Caco-2 (cell line): Measurements from ENCODE around the gene TSHZ1. TPM values are rescaled to one million over a fixed set of nuclear protein-coding genes. Genes with fewer than 3 reads are reported as not detected.

Experiments used
- BruUV-seq: library from RNA; stranded (reverse); fragments of 400-500 nt; replicated peaks from 2 replicates; lab custom pipeline; 2021; lab: Mats Ljungman, UMichigan
- CTCF ChIA-PET: fragments of 300-600 bp; sonication (Branson Sonifier 250); formaldehyde crosslinking; loops from one replicate; lab custom pipeline; 2022; ENCODE audit warnings: antibody characterized with exemption; lab: Charles Lee
- POLR2A ChIA-PET: fragments of 300-600 bp; sonication (Branson Sonifier 250); formaldehyde crosslinking; loops from one replicate; lab custom pipeline; 2022; ENCODE audit warnings: antibody characterized with exemption; lab: Charles Lee
- DNase-seq, 2 experiments: peaks; one replicate each; pipeline versions ENCODE4 v3.0.0 to v3.0.0-alpha.2; 2020 to 2022
- H3K27me3 ChIP-seq: replicated peaks from 2 replicates; pipeline ENCODE4 v1.6.0; 2011; ENCODE audit warnings: low read length; ENCODE audit not compliant: control insufficient read depth, insufficient read depth
- H3K36me3 ChIP-seq: 2 replicates; pipeline ENCODE4 v1.5.1; 2011; ENCODE audit warnings: low read length; ENCODE audit not compliant: control insufficient read depth, insufficient read depth
- H3K4me1 ChIP-seq: fragments of 250-450 bp; sonication (Bioruptor Pico); 2 replicates; pipeline ENCODE4 v1.5.1; 2020; ENCODE audit warnings: mild to moderate bottlenecking
- H3K4me3 ChIP-seq: 2 replicates; pipeline ENCODE4 v1.5.1; 2011; ENCODE audit warnings: low read depth, mild to moderate bottlenecking, control low read depth, low read length
- H3K9me3 ChIP-seq: fragments of 250-450 bp; sonication (Bioruptor Pico); 2 replicates; pipeline ENCODE4 v1.5.1; 2020; ENCODE audit warnings: mild to moderate bottlenecking, moderate library complexity
- H3K27ac Mint-ChIP-seq: one replicate; pipeline ENCODE4 v1.8.0; 2022; ENCODE audit warnings: mixed read lengths; ENCODE audit not compliant: unreplicated experiment
- H3K27me3 Mint-ChIP-seq: one replicate; pipeline ENCODE4 v1.8.0; 2022; ENCODE audit warnings: mixed read lengths; ENCODE audit not compliant: insufficient read depth, unreplicated experiment
- H3K36me3 Mint-ChIP-seq: one replicate; pipeline ENCODE4 v1.8.0; 2022; ENCODE audit warnings: mild to moderate bottlenecking, mixed read lengths; ENCODE audit not compliant: insufficient read depth, unreplicated experiment
- H3K4me1 Mint-ChIP-seq: one replicate; pipeline ENCODE4 v1.8.0; 2022; ENCODE audit warnings: low read depth, mixed read lengths; ENCODE audit not compliant: unreplicated experiment
- H3K4me3 Mint-ChIP-seq: one replicate; pipeline ENCODE4 v1.8.0; 2022; ENCODE audit warnings: mild to moderate bottlenecking, moderate library complexity, mixed read lengths; ENCODE audit not compliant: unreplicated experiment
- H3K9me3 Mint-ChIP-seq: one replicate; pipeline ENCODE4 v1.8.0; 2022; ENCODE audit warnings: mixed read lengths; ENCODE audit not compliant: unreplicated experiment
- CTCF ChIP-seq, 2 experiments: fragments of 200-600 bp in 1 of 2; IDR thresholded peaks; 1 replicate in 1 of 2; 2 replicates in 1 of 2; pipeline versions ENCODE4 v1.5.1 to v1.8.0; 2011 to 2022; ENCODE audit warnings: antibody characterized with exemption in 1 of 2, control low read depth in 1 of 2, inconsistent platforms in 1 of 2, low read depth in 1 of 2, low read length in 1 of 2, mild to moderate bottlenecking in 1 of 2, moderate library complexity in 1 of 2; ENCODE audit not compliant: insufficient read depth in 1 of 2, severe bottlenecking in 1 of 2, unreplicated experiment in 1 of 2
- intact Hi-C: fragments of 100-400 bp; cut with micrococcal nuclease; formaldehyde crosslinking; loops from one replicate; pipeline ENCODE4 v1.10.0; 2022; ENCODE audit not compliant: unreplicated experiment
- total RNA-seq: library from RNA; stranded (reverse); gene quantifications from 2 replicates; pipeline ENCODE4 v1.2.3, GENCODE V29; 2022

The TSHZ1 gene
- total RNA-seq, 1 experiment from 2014 or later = 4.4 TPM

DNA sequence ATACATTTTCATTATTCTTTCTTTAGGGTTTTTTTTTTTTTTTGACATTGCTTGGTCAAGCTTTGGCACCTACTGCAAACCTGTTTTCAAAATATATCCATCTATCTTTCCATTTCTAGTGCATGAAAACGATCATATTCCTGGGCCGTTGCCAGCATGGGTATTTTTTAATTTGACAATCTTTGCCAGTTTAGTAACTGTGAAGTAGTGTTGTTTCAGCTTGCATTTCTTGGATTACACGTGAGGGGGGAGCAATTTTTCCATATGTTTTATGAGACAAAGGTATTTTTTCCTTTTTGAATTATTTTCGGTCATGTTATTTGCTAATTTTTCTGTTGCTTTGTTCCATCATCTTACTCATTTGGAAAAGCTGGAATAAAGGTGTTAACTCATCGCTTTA is 40.9 kb downstream of the TSHZ1 start:
- no TSS peak for BruUV-seq
- POLR2A ChIA-PET = no interaction called here
- no peak for DNase-seq
- H3K36me3 Mint-ChIP-seq = no peaks in the 10 kb centered on the region
- H3K27me3 Mint-ChIP-seq = no peaks in the 10 kb centered on the region
- H3K4me3 ChIP-seq = no peak overlapping the region
- no peaks in the 10 kb centered on the region for H3K9me3 ChIP-seq
- no peaks in the 10 kb centered on the region for H3K4me1 Mint-ChIP-seq
- H3K27ac Mint-ChIP-seq = no peak overlapping the region
- intact Hi-C loops = no loop called here
- no peak overlapping the region for H3K4me3 Mint-ChIP-seq
- H3K4me1 ChIP-seq = no peaks in the 10 kb centered on the region
- CTCF ChIA-PET = no interaction called here
- H3K9me3 Mint-ChIP-seq = no peaks in the 10 kb centered on the region
- TF ChIP-seq CTCF (IDR thresholded peaks at IDR 0.05; ENCODE audit: insufficient read depth in 1 of 2, low read depth in 1 of 2, low read length in 1 of 2, severe bottlenecking in 1 of 2, unreplicated experiment in 1 of 2) = no peak
- H3K36me3 ChIP-seq = no peaks in the 10 kb centered on the region
- no peaks in the 10 kb centered on the region for H3K27me3 ChIP-seq

- H3K4me1 ChIP-seq = no peaks in the 10 kb centered on the region
- no peak overlapping the region for H3K4me3 Mint-ChIP-seq
- no TSS peak for BruUV-seq
- no peaks in the 10 kb centered on the region for H3K9me3 Mint-ChIP-seq
- H3K4me3 ChIP-seq = no peak overlapping the region
- no peaks in the 10 kb centered on the region for H3K9me3 ChIP-seq
- ChIA-PET POLR2A (no interaction called here), CTCF (no interaction called here)
- no peaks in the 10 kb centered on the region for H3K27me3 ChIP-seq
- no peaks in the 10 kb centered on the region for H3K36me3 ChIP-seq
- no peak overlapping the region for H3K27ac Mint-ChIP-seq
- no peaks in the 10 kb centered on the region for H3K27me3 Mint-ChIP-seq
- no peaks in the 10 kb centered on the region for H3K36me3 Mint-ChIP-seq
- TF ChIP-seq CTCF (IDR thresholded peaks at IDR 0.05; ENCODE audit: insufficient read depth in 1 of 2, low read depth in 1 of 2, low read length in 1 of 2, severe bottlenecking in 1 of 2, unreplicated experiment in 1 of 2) = no peak
- no peaks in the 10 kb centered on the region for H3K4me1 Mint-ChIP-seq
- DNase-seq = no peak
- intact Hi-C loops = no loop called here
Measured at GRCh38 chr18:75252136-75252535, 41.5 kb downstream of the TSHZ1 start.

DNA sequence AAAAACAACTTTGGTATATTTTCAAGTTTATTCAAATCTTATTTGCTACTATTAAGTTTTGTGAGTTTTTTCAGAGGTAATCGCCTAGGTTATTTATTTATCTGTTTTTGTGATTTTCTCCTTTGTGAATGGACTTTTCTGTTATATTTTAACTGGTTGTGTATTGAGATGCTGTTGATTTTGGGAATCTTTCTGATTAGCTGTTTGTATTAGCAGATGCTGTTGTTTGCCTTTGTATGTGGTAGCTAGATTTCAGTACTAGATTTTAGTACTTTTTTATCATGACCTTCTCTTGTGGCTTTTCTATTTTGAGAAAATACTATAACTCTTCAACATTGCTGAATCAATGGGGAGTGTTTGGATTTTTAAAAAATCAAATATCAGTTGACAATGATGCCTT is 42.4 kb downstream of the TSHZ1 start:
- Histone ChIP-seq H3K4me1 (no peaks in the 10 kb centered on the region), H3K4me3 (no peak overlapping the region), H3K36me3 (no peaks in the 10 kb centered on the region), H3K9me3 (no peaks in the 10 kb centered on the region), H3K27me3 (no peaks in the 10 kb centered on the region)
- Mint-ChIP-seq H3K4me1 (no peaks in the 10 kb centered on the region), H3K36me3 (no peaks in the 10 kb centered on the region), H3K4me3 (no peak overlapping the region), H3K27ac (no peak overlapping the region), H3K9me3 (no peaks in the 10 kb centered on the region), H3K27me3 (no peaks in the 10 kb centered on the region)
- intact Hi-C loops = no loop called here
- no TSS peak for BruUV-seq
- no peak for DNase-seq
- POLR2A ChIA-PET = no interaction called here
- CTCF ChIA-PET = no interaction called here
- TF ChIP-seq CTCF (IDR thresholded peaks at IDR 0.05; ENCODE audit: insufficient read depth in 1 of 2, low read depth in 1 of 2, low read length in 1 of 2, severe bottlenecking in 1 of 2, unreplicated experiment in 1 of 2) = no peak
